CD4-positive, alpha-beta T cell treated with Interleukin-17A for 1 hour (primary cell): ENCODE results near the gene RPL32.
"Not testable (repeated sequence)": the region's sequence is repeated elsewhere in the genome, so short reads cannot be mapped to it uniquely, and the experiment has no call there.

Experiments
- DNase-seq: peaks from one replicate; pipeline ENCODE4 v3.0.0-alpha.2; 2020

Gene RPL32

GRCh38 chr3:12807601-12808359 lies 33.6 kb downstream of the RPL32 start:
- DNase-seq: no peak

- no peak for DNase-seq
Measured at GRCh38 chr3:12807066-12807465, 34.3 kb downstream of the RPL32 start.

- DNase-seq: no peak
Measured at GRCh38 chr3:12803371-12803770, 38.0 kb downstream of the RPL32 start.

- DNase-seq: no peak
Measured at GRCh38 chr3:12799525-12800440, 41.6 kb downstream of the RPL32 start.

- DNase-seq: no peak
Measured at GRCh38 chr3:12798559-12799179, 42.7 kb downstream of the RPL32 start.

- DNase-seq: no peak
Measured at GRCh38 chr3:12797892-12798558, 43.3 kb downstream of the RPL32 start.

GRCh38 chr3:12797124-12797891 lies 44.1 kb downstream of the RPL32 start:
- DNase-seq: no peak

GRCh38 chr3:12796171-12797123 lies 44.9 kb downstream of the RPL32 start, which contains the start of gene CAND2:
Gene CAND2 (plus strand): TSS chr3:12796680. CDS start chr3:12796721, 41 bp downstream.
- DNase-seq: peak; percentile 33

- no peak for DNase-seq
Measured at GRCh38 chr3:12793701-12794100, 47.7 kb downstream of the RPL32 start.

- DNase-seq: no peak
Measured at GRCh38 chr3:12791430-12791829, 49.9 kb downstream of the RPL32 start.

GRCh38 chr3:12787967-12788690 lies 53.2 kb downstream of the RPL32 start:
- DNase-seq: not testable (repeated sequence)

- peak; percentile 57 for DNase-seq
Measured at GRCh38 chr3:12787346-12787745, 54.0 kb downstream of the RPL32 start.

GRCh38 chr3:12785096-12785495 lies 56.3 kb downstream of the RPL32 start:
- DNase-seq: no peak
